Stimulated activated CD4-positive, alpha-beta T cell treated with anti-CD3 and anti-CD28 coated beads, Interleukin-4, amount 100 ng/mL, for 24 hours (primary cell): ENCODE measurements around the gene PSD2.
A peak's percentile ranks its signal among the peaks of the same experiment; 100 is the strongest.

Source experiments
- DNase-seq: peaks from one replicate; pipeline ENCODE4 v3.0.0-alpha.2; 2020

The PSD2 gene

DNA sequence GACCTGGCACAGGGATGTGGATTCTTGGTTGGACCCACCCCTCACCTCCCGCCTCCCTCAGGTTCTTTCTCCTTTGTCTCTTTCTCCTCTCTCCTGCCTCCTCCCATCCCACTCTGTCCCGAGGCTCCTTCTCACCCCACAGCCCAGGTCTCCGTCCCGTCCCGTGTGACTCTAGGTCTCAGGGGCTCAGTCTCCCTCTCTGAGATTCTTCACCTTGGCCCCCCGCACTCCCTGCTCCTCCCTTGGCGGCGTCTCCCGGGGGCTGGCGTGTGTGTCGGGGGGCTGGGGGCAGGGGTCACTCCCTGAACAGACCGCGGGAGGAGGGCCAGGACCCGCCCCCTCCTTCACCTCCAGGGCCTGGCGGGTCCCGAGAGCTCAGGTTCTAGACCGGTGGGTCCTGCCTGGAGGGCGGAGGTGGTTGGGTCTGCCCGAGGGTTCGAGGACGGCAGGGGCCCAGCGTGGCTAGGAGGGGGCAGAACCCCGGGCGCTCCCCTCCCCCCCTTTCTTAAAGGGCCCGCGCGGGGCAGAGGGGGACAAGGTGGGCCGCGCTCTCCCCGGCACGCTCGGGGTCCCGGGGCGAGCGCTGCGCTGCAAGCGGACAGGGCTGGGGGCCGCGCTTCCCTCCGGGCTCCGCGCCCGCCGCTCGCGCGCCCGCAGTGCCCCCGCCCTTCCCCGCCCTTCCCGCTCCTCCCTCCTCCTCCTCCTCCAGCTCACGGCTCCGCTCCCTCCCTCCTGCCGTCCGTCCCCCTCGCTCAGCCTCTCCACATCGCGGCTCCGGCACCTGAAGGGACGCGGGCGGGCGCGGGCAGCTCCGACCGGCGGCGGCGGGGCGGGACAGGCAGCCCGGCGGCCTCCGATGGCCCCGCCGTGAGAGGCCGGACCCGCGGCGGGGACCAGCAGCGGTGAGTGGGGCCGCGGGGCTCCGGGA lies at the start of gene PSD2:
Gene PSD2, plus strand, starts transcription at position 735 of the 928 bp plus-strand sequence. CDS start 13,633 bp downstream, outside the sequence.
- DNase-seq = no peak

DNA sequence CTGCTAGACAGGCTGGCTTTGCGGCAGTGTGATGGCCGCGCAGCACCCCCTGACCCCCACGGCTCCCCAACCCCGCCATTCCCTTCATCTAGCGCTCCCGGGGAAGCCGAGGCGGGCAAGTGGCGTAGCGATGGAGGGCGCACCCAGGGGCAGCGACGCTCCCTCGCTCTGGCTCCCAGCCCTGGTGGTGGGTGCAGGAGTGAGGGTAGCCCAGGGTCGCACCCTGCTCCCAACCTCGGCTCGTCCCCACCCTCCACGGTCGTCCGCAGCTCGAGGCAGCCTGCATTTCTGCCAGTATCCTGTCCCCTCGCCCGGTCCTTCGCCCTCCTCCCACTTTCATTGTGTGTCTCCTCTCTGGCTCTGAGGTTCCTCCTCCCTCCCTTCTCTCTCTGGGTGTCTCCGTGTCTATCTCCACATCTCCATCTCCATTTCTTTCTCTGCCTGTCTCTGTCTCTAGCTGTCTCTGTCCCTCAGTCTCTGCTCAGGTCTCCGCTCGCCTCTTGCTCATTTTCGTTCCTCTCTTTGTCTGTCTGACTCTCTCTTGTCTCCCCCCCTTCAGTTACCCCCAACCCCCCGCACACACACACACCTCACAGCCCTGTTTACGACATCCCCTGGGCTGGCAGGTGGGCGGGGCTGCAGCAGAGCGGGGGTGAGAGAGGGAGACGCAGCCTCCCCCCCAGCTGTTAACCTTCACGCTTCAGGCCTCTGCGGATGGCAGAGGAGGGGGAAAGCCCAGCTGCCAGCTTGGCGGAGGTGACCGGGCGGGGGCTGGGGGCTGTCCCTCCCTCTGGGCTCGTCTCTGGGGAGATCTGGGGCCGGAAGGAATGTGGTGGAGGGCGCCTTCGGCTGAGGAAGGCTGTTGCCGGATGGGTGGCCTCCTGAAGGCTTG lies 48.7 kb upstream of the PSD2 start:
- DNase-seq = peak; percentile 72

DNA sequence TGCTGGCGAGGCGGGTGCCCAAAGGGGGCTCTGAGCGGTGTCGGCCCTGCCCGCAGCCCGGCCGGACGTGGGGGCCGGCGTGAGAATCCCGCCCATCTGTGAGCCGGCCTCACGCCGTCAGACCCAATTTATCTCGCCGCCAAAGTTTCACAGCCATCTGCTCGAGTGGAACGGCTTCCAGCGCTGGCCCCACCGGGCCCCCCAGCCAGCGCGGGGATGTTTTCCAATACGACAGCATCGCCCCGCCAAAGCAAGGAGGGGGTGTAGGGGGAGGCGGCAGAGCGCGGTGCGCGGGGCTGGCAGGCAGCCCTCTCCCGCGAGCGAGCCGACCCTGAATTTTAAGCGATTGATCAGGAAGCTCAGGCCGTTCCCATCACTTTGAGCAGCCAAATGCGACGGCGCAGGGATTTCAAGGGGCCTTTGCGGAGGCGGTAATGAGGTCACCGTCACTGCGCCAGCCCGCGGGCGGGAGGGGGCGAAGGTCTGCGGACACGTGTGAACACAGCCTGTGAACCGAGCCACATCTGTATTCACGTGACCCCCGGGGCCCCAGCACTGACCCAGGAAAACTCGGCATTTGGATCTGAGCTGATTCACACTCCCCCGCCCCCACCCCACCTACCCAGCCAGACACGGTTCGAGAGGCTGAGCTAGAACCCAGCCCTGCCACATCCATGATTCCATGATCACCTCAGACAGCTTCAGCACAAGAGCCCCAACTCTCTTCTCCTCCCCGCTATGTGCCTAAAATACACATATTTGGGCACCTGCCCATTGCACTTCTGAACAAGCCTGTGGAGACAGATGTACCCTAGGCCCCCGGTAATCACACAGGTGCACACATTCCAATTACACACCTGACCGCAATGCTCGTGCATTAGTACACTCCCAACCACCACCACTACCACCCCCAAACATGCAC lies 47.8 kb upstream of the PSD2 start:
- peak; percentile 59 for DNase-seq

DNA sequence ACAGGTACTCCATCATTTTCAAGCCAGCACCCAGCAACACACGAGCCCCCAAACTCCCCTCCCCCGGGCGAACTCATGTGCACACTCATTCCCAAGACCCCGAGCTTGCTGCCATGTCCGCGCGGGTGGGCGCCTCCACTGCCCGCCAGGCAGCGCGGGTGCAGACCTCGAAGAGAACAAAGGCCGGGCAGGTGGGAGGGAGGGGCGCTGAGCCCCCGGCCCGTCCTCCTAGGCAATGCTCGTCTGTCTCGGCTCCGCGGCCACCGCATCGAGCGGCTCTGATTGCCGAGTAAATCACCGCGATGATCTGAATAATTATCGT lies 47.1 kb upstream of the PSD2 start:
- DNase-seq = no peak

DNA sequence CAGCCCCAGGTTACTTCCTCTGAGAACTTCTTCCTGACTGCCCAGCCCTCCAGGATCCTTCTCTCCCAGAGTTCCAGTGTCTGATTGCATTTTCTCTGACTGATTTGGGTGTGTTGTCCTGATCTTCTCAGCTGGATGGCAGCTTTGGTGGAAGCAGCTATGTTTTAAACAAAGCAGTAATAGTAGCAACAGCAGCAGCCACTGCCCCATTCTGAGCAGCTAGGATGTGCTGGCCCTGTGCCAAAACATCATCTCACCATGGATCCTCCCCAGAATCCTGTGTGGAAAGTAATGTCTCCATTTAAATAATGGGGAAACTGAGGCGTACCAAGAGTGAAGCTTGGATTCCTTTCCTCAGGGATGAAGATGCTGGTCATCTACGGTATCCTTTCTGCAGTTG lies 46.4 kb upstream of the PSD2 start:
- no peak for DNase-seq

DNA sequence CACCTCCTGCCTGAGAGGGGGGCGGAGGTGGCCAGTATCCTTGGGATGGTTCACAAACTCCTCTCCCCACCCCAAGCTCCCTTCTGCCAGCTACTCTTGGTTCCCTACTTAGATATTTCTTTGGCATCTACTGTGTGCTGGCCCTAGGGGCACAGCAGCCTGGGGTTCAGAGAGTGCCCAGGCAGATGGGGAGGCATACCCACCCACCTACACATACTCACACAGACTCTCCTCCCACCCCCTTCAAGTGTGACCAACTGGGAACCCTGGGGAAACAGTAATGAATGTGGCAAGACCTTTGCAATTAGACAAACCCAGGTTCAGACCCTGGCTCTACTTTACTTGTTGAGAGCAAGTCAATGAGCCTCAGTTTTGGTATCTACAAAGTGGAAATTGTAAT lies 44.4 kb upstream of the PSD2 start:
- DNase-seq = no peak

DNA sequence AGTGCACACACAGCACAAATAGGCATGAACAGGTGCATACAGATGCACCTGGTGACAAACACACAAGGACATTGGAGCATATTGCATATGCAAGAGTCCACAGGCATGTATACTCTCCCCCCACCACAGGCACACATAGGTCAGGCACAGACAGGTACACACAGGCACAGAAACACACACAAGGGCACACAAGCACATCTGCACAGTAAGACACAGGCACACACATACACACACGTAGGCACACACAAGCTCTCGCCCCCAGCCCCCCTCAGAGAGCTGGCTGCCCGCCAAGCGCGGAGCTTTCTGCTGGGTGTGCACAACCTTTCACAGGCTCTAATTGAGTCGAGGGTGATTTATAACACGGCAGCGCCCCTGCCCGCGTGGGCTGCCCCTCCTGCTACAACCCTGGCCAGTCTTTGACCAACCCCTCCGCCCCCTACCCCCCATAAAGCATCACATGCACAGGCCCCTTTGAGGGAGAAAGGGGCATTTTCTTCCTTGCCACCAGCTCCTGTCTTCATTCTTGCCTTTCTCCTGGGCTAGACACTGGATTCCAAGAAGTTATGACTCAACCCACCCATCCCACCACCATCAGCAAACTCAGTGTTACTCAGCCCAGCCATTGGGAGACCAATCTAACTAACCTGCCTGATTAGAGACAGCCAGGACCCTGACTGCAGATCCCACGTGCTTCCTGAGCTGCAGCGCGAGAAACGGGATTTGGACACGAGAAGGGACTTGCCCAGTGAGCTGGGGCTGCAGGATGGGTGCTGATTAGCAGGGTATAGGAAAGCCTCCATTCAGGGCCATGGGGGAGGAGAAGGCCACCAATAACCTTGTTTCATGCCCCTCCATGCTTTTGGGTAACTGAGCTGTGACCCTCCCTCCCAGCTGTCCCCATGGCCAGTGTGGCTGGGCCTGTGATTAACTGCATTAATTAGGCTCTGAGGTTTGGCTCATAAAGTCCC lies 42.8 kb upstream of the PSD2 start:
- peak; percentile 25 for DNase-seq

DNA sequence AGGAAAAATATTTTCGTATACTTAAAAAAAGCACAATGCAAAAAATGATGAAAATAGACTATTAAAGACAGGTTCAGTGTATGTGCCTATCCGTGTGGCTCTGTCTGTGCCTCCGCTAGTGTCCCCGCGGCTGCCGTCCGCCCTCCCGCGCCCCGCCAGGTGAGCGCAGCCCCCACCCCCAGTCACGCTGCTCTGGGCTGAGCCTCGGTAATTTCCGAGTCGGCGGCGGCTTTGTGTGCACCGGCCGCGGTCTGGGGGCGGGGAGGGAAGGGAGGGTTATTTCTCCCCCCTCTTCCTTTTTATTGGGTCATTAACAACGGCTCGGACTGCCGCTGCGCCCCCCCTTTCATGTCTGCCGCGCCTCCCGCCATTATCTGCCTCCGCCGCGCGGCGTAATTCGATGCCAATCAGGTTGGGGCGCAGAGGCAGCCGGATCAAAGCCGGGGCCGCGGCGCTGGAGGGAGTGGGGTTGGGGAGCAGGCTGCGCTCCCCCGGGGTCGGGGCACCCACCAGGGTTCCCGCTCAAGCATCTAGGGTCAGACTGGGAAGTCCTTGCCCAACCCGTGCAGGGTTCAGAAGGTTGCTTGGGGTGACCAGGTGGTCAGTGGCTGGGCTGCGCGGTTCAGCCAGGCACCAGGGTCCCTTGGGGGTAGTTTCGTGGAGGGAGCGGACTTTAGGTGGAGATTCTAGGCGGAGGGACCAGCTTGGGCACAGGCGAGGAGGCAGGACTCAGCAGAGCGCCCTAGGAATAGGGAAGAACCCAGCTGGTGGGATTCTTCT lies 39.5 kb upstream of the PSD2 start:
- no peak for DNase-seq

DNA sequence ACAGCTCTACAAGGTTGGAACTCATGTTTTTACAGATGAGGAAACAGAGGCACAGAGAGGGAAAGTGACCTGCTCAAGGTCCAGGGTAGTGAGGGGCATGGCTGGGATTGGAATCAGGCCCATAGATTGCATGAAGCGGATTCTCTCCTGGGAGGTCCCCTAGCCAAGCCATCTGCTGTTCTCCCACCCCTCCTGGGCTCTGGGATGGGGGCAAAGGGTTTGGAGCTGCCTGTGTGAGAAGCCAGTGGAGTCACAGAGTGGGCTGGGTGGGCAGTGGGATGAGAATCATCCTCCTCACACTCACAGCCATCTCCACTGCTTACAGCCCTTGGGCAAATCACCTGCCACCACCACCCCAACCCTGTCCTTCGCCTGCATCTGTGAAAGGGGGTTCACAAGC lies 38.6 kb upstream of the PSD2 start:
- no peak for DNase-seq

DNA sequence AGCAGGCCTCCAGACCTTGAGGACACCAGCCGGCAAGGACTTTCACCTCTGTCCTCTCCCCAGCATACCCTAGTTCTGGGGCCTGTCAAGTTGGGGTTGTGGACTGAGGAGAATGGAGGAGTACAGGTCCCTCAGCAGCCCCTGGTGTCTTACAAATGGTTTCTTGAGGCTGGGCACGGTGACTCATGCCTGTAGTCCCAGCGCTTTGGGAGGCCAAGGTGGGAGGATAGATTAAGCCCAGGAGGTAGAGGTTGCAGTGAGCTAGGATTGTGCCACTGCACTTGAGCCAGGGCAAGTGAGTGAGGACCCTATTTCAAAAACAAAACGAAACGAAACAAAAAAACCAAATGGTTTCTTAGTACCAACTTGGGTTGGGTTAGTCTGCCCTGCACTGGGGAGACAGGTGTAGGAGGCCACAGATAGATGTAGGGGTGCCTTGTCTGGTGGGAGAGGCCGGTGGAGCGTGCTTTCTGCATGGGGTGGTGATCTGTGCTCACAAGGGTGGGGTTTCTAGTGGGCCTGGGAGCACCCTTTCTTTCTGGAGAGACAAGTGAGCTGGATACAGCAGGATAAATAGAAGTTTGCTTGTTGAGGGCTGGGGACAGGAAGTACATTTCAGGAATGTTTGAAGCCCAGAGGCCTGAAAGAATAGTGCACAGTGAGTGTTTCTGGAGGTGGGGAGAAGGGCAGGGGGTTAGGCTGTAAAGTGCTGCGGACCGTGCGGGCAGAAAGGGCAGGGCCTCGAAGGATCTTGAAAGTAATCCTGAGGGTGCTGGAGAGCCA lies 37.7 kb upstream of the PSD2 start:
- no peak for DNase-seq

DNA sequence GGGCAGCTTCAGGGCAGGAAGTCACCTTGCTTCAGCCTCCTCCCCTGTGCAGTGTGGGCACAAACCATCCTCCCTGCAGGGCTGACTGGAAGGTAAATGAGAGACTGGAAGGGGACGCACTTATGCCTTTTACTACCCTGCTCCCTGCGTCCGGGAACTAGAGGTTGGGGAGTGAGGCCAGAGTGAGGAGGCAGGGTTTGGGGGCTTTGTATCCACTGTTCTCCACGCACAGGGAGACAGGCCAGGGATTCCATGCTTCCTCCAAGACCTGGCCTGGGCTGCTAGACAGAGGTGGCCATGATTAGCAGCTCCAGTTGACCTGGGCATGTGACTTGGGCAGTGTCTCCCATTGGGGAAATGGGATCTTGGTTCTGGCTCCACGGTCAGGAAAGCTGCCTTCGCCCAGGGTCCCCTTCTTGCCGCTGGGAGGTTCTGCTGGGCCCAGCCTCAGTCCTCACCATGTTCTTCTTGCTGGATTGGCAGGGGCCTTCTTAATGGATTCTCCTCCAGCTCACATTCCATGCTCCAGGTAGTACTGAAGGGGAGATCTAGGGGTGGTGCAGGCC lies 37.0 kb upstream of the PSD2 start:
- no peak for DNase-seq

DNA sequence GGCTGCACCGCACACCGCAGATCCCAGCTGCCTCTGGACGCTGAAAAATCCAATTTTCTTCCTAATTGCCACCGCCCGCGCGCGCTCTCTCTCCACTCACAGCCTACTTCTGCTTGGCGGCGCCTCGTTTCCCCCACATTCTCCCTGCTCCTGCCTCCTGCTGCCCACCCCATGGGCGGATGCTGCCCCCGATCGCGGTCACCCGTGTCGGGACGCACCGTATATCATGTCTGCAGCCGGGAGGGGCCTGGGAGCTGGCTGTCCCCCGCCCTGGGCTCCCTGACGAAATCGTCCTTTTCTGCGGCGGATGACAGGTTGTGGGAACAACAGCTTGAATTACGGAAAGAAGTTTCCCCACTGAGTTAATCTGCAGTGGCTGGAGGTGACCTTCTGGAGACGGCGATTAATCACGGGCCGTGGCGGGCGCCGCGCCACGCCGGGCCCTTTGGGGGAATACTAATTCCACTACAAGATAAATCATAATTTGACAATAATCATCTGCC lies 36.3 kb upstream of the PSD2 start:
- DNase-seq = no peak

DNA sequence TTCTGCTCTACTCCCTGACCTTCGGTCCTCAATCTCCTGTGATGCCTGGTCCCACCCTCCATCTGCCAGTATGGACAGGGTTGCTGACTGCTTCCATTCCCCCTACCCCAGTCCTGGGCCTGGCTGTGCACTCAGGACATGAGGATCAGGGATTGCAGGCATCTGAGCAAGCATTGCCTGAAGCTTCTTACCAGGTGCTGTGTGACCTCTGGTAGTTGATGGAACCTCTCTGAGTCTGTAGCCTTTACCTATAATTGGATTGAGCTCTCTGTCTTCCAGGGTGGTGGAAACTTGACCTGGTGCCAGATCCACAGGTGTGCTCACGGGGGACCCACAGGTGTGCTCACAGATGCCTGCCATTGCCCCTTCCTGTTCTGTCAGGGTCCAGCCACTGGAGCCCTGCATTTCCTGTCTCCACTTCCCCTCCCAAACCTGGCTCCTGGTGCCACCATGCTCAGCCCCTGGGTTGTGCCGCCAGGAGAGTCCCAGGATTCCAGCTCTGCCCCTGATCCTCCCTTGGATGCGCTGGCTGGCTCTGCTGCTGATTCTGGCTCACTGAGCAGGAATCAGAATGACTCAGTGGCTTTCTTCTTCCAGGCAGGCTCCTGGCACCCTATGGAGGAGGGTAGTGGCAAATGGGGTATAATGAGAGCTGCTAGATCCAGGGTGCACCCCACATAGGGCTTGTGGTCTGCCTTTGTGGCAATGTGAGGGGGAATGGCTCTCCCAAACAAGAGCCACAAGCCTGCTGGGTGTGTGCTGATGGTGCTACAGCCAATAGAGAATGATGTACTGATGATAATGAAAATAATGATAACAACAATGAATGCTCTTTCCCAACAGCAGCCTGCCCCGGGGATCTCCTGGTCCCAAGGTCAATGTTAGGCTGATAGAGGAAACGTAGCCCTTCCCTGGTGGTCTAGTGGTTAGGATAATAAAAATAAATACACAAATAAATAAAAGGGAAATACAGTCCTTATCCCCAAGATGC lies 35.2 kb upstream of the PSD2 start:
- DNase-seq = no peak

DNA sequence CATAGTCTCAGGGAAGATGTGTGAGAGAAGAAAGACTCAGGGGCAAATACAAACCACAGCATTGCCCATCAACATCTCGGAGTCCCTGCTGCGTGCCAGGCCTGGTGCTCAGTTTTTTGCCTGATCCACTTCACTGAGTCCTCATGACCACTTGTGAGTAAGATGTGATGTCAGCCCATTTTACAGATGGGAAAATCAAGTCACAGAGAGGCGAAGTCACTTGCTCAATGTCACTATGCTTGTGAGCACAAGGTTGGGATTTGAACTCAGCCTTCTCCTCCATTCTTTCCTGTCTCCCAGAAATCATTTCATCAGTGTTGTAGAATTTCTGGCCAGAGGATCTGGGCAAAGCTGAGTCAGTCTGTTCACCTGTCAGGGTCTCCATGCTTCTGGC lies 34.6 kb upstream of the PSD2 start:
- DNase-seq = no peak

DNA sequence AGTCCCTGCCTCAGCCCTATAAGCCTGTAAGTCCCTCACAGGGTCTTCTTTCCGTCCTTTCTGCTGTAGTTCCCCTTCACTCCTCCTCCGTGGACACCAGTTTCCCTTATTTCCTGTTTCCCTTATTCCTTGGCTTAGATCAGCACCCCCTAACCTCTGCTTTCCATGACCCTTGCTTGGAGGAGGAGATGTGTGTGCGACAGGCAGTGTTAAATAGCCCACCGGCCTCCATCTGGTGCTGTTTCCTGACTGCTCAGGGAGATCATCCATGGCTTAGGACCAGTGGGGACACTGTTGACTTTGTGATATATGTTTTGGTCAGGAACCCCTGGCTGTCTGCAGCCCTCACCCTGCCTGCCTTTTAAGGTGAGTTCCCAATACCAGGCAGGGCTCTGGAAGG lies 34.1 kb upstream of the PSD2 start:
- DNase-seq = no peak

DNA sequence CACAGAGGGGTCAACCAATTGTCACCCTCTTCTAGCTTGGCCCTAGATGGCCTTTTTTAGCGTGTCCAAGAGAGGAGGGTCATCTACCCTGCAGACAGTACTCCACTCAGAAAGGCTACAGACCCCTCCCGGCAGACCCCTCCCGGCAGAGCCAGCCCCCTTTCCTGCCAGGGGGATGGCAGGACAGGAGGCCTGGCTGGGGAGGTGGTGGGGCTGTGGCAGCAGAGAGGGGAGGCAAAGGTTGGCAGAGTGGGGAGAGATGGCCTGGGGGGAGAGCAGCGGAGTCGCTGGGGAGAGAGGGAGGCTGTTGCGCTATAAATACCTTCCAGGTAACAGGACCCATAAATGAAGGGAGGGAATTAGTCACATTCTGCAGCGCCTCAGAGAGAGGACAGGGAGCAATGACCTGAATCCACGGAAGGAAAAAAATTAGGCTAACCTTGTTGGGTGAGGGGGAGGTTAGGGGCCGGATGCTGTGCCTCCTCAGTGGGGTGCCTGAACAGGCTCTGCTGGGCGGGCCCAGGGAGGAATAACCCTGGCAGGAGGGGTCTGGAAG lies 32.9 kb upstream of the PSD2 start:
- no peak for DNase-seq

DNA sequence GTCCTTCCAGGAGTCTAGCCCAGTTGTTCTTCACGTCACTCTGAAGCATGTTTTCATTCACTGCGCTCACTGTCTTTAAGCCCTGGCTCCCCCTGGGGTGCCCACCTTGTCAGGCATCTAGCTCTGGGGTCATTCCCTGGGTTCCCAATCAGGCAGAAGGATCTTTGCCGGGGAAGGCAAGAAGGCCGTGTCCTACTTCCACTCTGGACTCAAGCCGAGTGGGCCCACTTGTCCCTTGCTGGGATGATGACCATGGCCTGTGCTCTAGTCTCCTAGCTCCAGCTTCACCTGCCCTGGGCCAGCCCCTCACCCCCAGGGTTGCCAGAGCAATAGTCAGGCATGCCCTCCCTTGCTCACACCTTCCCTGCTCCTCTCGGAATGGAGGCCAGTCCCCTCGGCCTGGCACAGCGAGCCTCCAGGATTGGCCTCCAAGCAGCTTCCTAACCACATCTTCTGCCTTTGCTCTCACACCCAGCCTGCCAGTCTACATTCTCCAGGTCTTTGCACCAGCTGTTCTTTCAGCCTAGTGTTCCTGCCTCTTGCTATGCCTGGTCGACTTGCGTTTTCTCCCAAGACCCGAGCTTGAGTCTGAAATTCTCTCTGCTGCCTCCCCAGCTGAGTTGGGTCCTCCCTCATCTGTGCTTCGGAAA lies 32.2 kb upstream of the PSD2 start:
- no peak for DNase-seq
